ENCODE data around the gene CD72. TPM values are rescaled to one million over a fixed set of nuclear protein-coding genes. Genes with fewer than 3 reads are reported as not detected.

Gene CD72
- total RNA-seq, 1 donor from 2014 or later, result 125 TPM

- ChIA-PET CTCF (no interaction called here), POLR2A (no interaction called here)
- DNase-seq (no peak), ATAC-seq (ENCODE audit: low read depth) (no peak)
- Mint-ChIP-seq H3K36me3 (ENCODE audit: low read depth) (no peaks in the 10 kb centered on the region), H3K27ac (no peak overlapping the region), H3K9me3 (no peaks in the 10 kb centered on the region), H3K27me3 (no peaks in the 10 kb centered on the region), H3K4me1 (peaks cover 30% of the 10 kb centered on the region), H3K4me3 (no peak overlapping the region)
- intact Hi-C loops (cut with micrococcal nuclease), result no loop called here
- no peak for TF ChIP-seq CTCF (IDR thresholded peaks at IDR 0.05)
Observed at GRCh38 chr9:35568196-35568595, 50.0 kb downstream of the CD72 start.

- H3K9me3 Mint-ChIP-seq, result no peaks in the 10 kb centered on the region
- H3K27ac Mint-ChIP-seq, result no peak overlapping the region
- H3K36me3 Mint-ChIP-seq (ENCODE audit: low read depth), result no peaks in the 10 kb centered on the region
- TF ChIP-seq CTCF (IDR thresholded peaks at IDR 0.05), result no peak
- ChIA-PET POLR2A (no interaction called here), CTCF (no interaction called here)
- no peak for ATAC-seq (ENCODE audit: low read depth)
- intact Hi-C loops (cut with micrococcal nuclease), result no loop called here
- H3K27me3 Mint-ChIP-seq, result no peaks in the 10 kb centered on the region
- no peak overlapping the region for H3K4me3 Mint-ChIP-seq
- no peak for DNase-seq
- peaks cover 30% of the 10 kb centered on the region for H3K4me1 Mint-ChIP-seq
Observed at GRCh38 chr9:35566417-35566816, 51.8 kb downstream of the CD72 start.

- DNase-seq, result no peak
- H3K27me3 Mint-ChIP-seq, result no peaks in the 10 kb centered on the region
- H3K9me3 Mint-ChIP-seq, result no peaks in the 10 kb centered on the region
- ChIA-PET CTCF (no interaction called here), POLR2A (no interaction called here)
- peaks cover 15% of the 10 kb centered on the region for H3K4me1 Mint-ChIP-seq
- H3K27ac Mint-ChIP-seq, result no peak overlapping the region
- ATAC-seq (ENCODE audit: low read depth), result no peak
- no peak overlapping the region for H3K4me3 Mint-ChIP-seq
- intact Hi-C loops (cut with micrococcal nuclease), result no loop called here
- no peaks in the 10 kb centered on the region for H3K36me3 Mint-ChIP-seq (ENCODE audit: low read depth)
- TF ChIP-seq CTCF (IDR thresholded peaks at IDR 0.05), result no peak
Observed at GRCh38 chr9:35564658-35565061, 53.6 kb downstream of the CD72 start.

- Mint-ChIP-seq H3K4me1 (peaks cover 15% of the 10 kb centered on the region), H3K4me3 (no peak overlapping the region), H3K27me3 (no peaks in the 10 kb centered on the region), H3K36me3 (ENCODE audit: low read depth) (no peaks in the 10 kb centered on the region), H3K9me3 (no peaks in the 10 kb centered on the region), H3K27ac (no peak overlapping the region)
- DNase-seq (no peak), ATAC-seq (ENCODE audit: low read depth) (no peak)
- intact Hi-C loops (cut with micrococcal nuclease), result no loop called here
- CTCF ChIA-PET, result no interaction called here
- POLR2A ChIA-PET, result no interaction called here
- TF ChIP-seq CTCF (IDR thresholded peaks at IDR 0.05), result no peak
Observed at GRCh38 chr9:35563791-35564197, 54.4 kb downstream of the CD72 start.

GRCh38 chr9:35562895-35563780 is 55.1 kb downstream of the CD72 start:
- ChIA-PET CTCF (no interaction called here), POLR2A (no interaction called here)
- Mint-ChIP-seq H3K4me3 (no peak overlapping the region), H3K27me3 (no peaks in the 10 kb centered on the region), H3K36me3 (ENCODE audit: low read depth) (no peaks in the 10 kb centered on the region), H3K4me1 (peaks cover 15% of the 10 kb centered on the region), H3K27ac (no peak overlapping the region), H3K9me3 (no peaks in the 10 kb centered on the region)
- ATAC-seq (ENCODE audit: low read depth) (no peak), DNase-seq (no peak)
- intact Hi-C loops (cut with micrococcal nuclease), result no loop called here
- TF ChIP-seq CTCF (IDR thresholded peaks at IDR 0.05), result no peak
